Neural progenitor cell (in vitro differentiated cells): ENCODE results near the gene SPESP1. TPM values are rescaled to one million over a fixed set of nuclear protein-coding genes. Genes with fewer than 3 reads are reported as not detected.

ENCODE experiments used
- DNase-seq: peaks from one replicate; pipeline ENCODE4 v3.0.0-alpha.2; 2016; ENCODE audit warnings: low spot score
- H2AFZ ChIP-seq: fragments of 200-600 bp; sonication (generic); replicated peaks from 2 replicates; pipeline ENCODE4 v1.6.1; 2016; ENCODE audit warnings: antibody characterized with exemption
- H3F3A ChIP-seq: fragments of 200-600 bp; sonication (generic); 2 replicates; pipeline ENCODE4 v1.6.1; 2016; ENCODE audit warnings: antibody characterized with exemption, low read depth
- H3K27ac ChIP-seq: fragments of 200-600 bp; sonication (generic); 2 replicates; pipeline ENCODE4 v1.5.1; 2016; ENCODE audit warnings: mild to moderate bottlenecking
- H3K27me3 ChIP-seq: fragments of 200-600 bp; sonication (generic); 2 replicates; pipeline ENCODE4 v1.6.1; 2016; ENCODE audit warnings: mild to moderate bottlenecking, moderate library complexity
- H3K36me3 ChIP-seq: fragments of 200-600 bp; sonication (generic); 2 replicates; pipeline ENCODE4 v1.5.1; 2016
- H3K4me1 ChIP-seq: fragments of 200-600 bp; sonication (generic); 2 replicates; pipeline ENCODE4 v1.6.1; 2016; ENCODE audit warnings: mixed run types
- H3K4me2 ChIP-seq: fragments of 200-600 bp; sonication (generic); 2 replicates; pipeline ENCODE4 v1.6.1; 2016
- H3K4me3 ChIP-seq: fragments of 200-600 bp; sonication (generic); 2 replicates; pipeline ENCODE4 v1.5.1; 2016
- H3K79me2 ChIP-seq: fragments of 200-600 bp; sonication (generic); 2 replicates; pipeline ENCODE4 v1.6.1; 2016; ENCODE audit warnings: low read depth
- H3K9ac ChIP-seq: fragments of 200-600 bp; sonication (generic); 2 replicates; pipeline ENCODE4 v1.6.1; 2016
- H3K9me3 ChIP-seq: fragments of 200-600 bp; sonication (generic); 2 replicates; pipeline ENCODE4 v1.5.1; 2016; ENCODE audit warnings: low read depth
- H4K20me1 ChIP-seq: fragments of 200-600 bp; sonication (generic); 2 replicates; pipeline ENCODE4 v1.6.1; 2016; ENCODE audit warnings: low read depth
- H3K27ac Mint-ChIP-seq: 3 replicates; pipeline ENCODE4 v1.8.0; 2021; ENCODE audit warnings: mixed read lengths
- H3K27me3 Mint-ChIP-seq: 2 replicates; pipeline ENCODE4 v1.8.0; 2022; ENCODE audit warnings: low read depth, mild to moderate bottlenecking, inconsistent platforms, moderate library complexity, mixed read lengths; ENCODE audit not compliant: insufficient read depth
- H3K36me3 Mint-ChIP-seq: 3 replicates; pipeline ENCODE4 v1.8.0; 2021; ENCODE audit warnings: mixed read lengths
- H3K4me1 Mint-ChIP-seq: 3 replicates; pipeline ENCODE4 v1.8.0; 2021; ENCODE audit warnings: mixed read lengths
- H3K4me3 Mint-ChIP-seq: 3 replicates; pipeline ENCODE4 v1.8.0; 2021; ENCODE audit warnings: mild to moderate bottlenecking, moderate library complexity, mixed read lengths
- H3K9me3 Mint-ChIP-seq: 3 replicates; pipeline ENCODE4 v1.8.0; 2020; ENCODE audit warnings: mixed read lengths
- CTCF ChIP-seq: fragments of 200-600 bp; sonication (generic); IDR thresholded peaks from 2 replicates; pipeline ENCODE4 v1.5.1; 2017; ENCODE audit warnings: antibody characterized with exemption, mild to moderate bottlenecking
- EZH2 ChIP-seq: fragments of 200-600 bp; sonication (generic); IDR thresholded peaks from 2 replicates; pipeline ENCODE4 v1.6.1; 2017; ENCODE audit warnings: antibody characterized with exemption, mild to moderate bottlenecking, moderate library complexity
- EZH2phosphoT487 ChIP-seq: fragments of 200-600 bp; sonication (generic); IDR thresholded peaks from 2 replicates; pipeline ENCODE4 v1.6.1; 2017; ENCODE audit warnings: antibody characterized with exemption
- total RNA-seq: library from RNA; depleted of rRNA; stranded (reverse); fragments of >200 nt; gene quantifications from 2 replicates; pipeline ENCODE4 v1.2.3, GENCODE V29; 2015; ENCODE audit warnings: low replicate concordance

Gene SPESP1
- total RNA-seq, 1 donor from 2014 or later: not detected

DNA sequence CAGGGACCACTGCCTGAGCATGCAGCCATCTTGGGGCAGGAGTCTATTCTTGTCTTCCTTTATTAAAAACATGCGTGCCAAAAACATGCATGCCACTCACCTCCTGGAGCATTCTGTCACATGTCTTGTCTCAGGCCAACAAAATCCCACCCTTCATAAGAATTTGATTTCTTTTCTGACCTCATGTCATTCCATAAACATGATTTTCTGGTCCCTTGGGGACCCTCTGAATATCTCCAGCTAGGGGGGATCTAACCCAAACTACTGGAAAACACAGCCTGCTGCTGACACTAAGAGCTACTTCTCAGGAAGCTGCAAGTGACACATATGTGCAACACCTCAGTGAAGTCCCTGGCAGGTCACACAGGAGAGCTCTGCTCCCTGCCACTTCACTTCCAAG, 57.4 kb downstream of the SPESP1 start:
- H3K36me3 Mint-ChIP-seq: no peaks in the 10 kb centered on the region
- DNase-seq: no peak
- TF ChIP-seq EZH2phosphoT487: no peak
- no peak for TF ChIP-seq EZH2
- no peak for TF ChIP-seq CTCF
- no peaks in the 10 kb centered on the region for H4K20me1 ChIP-seq
- no peaks in the 10 kb centered on the region for H3K27me3 ChIP-seq
- no peaks in the 10 kb centered on the region for H3K4me1 ChIP-seq
- peaks cover 25% of the 10 kb centered on the region for H3K4me1 Mint-ChIP-seq
- no peak overlapping the region for H3K4me2 ChIP-seq
- H3K4me3 ChIP-seq: no peak overlapping the region
- H3K9me3 ChIP-seq: no peaks in the 10 kb centered on the region
- no peak overlapping the region for H2AFZ ChIP-seq
- peaks cover 7% of the 10 kb centered on the region for H3K27me3 Mint-ChIP-seq
- H3K4me3 Mint-ChIP-seq: no peak overlapping the region
- no peak overlapping the region for H3K9ac ChIP-seq
- H3K27ac Mint-ChIP-seq: no peak overlapping the region
- peaks cover 4% of the 10 kb centered on the region for H3K9me3 Mint-ChIP-seq
- H3F3A ChIP-seq: no peaks in the 10 kb centered on the region
- H3K36me3 ChIP-seq: no peaks in the 10 kb centered on the region
- no peaks in the 10 kb centered on the region for H3K79me2 ChIP-seq
- H3K27ac ChIP-seq: no peak overlapping the region

GRCh38 chr15:68989541-68990230, 59.4 kb downstream of the SPESP1 start:
- Histone ChIP-seq H3K4me1 (no peaks in the 10 kb centered on the region), H4K20me1 (no peaks in the 10 kb centered on the region), H3K4me3 (no peak overlapping the region), H3K9me3 (no peaks in the 10 kb centered on the region), H3K36me3 (no peaks in the 10 kb centered on the region), H2AFZ (no peak overlapping the region), H3K79me2 (no peaks in the 10 kb centered on the region), H3F3A (no peaks in the 10 kb centered on the region), H3K4me2 (no peak overlapping the region), H3K27ac (no peak overlapping the region), H3K9ac (no peak overlapping the region), H3K27me3 (no peaks in the 10 kb centered on the region)
- H3K4me3 Mint-ChIP-seq: no peak overlapping the region
- H3K27me3 Mint-ChIP-seq: peaks cover 7% of the 10 kb centered on the region
- no peaks in the 10 kb centered on the region for H3K36me3 Mint-ChIP-seq
- TF ChIP-seq EZH2 (no peak), CTCF (no peak), EZH2phosphoT487 (no peak)
- peak overlapping the region; percentile 44 for H3K27ac Mint-ChIP-seq
- no peak for DNase-seq
- H3K9me3 Mint-ChIP-seq: peaks cover 4% of the 10 kb centered on the region
- H3K4me1 Mint-ChIP-seq: peaks cover 28% of the 10 kb centered on the region

GRCh38 chr15:68990231-68990991, 60.1 kb downstream of the SPESP1 start:
- H3K9ac ChIP-seq: no peak overlapping the region
- no peak overlapping the region for H3K4me3 ChIP-seq
- H3K36me3 ChIP-seq: no peaks in the 10 kb centered on the region
- peaks cover 4% of the 10 kb centered on the region for H3K27me3 Mint-ChIP-seq
- H3K36me3 Mint-ChIP-seq: no peaks in the 10 kb centered on the region
- TF ChIP-seq CTCF: no peak
- no peaks in the 10 kb centered on the region for H4K20me1 ChIP-seq
- H3K4me2 ChIP-seq: no peak overlapping the region
- H3K79me2 ChIP-seq: no peaks in the 10 kb centered on the region
- no peak for DNase-seq
- H3K9me3 Mint-ChIP-seq: peaks cover 4% of the 10 kb centered on the region
- no peak overlapping the region for H3K27ac ChIP-seq
- H2AFZ ChIP-seq: no peak overlapping the region
- no peaks in the 10 kb centered on the region for H3K4me1 ChIP-seq
- H3K27ac Mint-ChIP-seq: no peak overlapping the region
- H3F3A ChIP-seq: no peaks in the 10 kb centered on the region
- no peaks in the 10 kb centered on the region for H3K27me3 ChIP-seq
- H3K4me1 Mint-ChIP-seq: peaks cover 34% of the 10 kb centered on the region
- H3K9me3 ChIP-seq: no peaks in the 10 kb centered on the region
- no peak overlapping the region for H3K4me3 Mint-ChIP-seq
